ENCODE data around the gene LACRT. TPM values are rescaled to one million over a fixed set of nuclear protein-coding genes. Genes with fewer than 3 reads are reported as not detected.

The LACRT gene
- polyA plus RNA-seq, 1 donor (not counting 4 experiments of a cell fraction or from before 2014, with no cell fraction given) = not detected

GRCh38 chr12:54612225-54612750 lies 22.4 kb downstream of the LACRT start:
- H3K27me3 ChIP-seq (ENCODE audit: control insufficient read depth, extremely low read depth, insufficient read depth, low read length) = peaks cover 15% of the 10 kb centered on the region
- H3K27ac ChIP-seq (ENCODE audit: control insufficient read depth, insufficient read depth, low read length) = no peak overlapping the region
- dilution Hi-C loops (cut with MboI; ENCODE audit: extremely low pct_ligation_motif_present, low sequenced_read_pairs) = no loop called here
- no peak overlapping the region for H3K4me3 ChIP-seq (ENCODE audit: control insufficient read depth in 2 of 3, extremely low read depth in 1 of 3, insufficient read depth in 2 of 3, low read depth in 1 of 3, low read length in 3 of 3)
- no peak overlapping the region for H2AFZ ChIP-seq (ENCODE audit: control insufficient read depth, low read length)
- no peaks in the 10 kb centered on the region for H3K9me3 ChIP-seq (ENCODE audit: control insufficient read depth, low read depth, low read length)
- no peaks in the 10 kb centered on the region for H3K36me3 ChIP-seq (ENCODE audit: control insufficient read depth in 2 of 2, extremely low read depth in 1 of 2, insufficient read depth in 2 of 2, low read length in 2 of 2)
- H3K9me1 ChIP-seq (ENCODE audit: control insufficient read depth, extremely low read depth, insufficient read depth, low read length) = no peaks in the 10 kb centered on the region
- H3K4me2 ChIP-seq (ENCODE audit: control insufficient read depth, extremely low read depth, insufficient read depth, low read depth, low read length) = no peak overlapping the region
- FAIRE-seq (no peak), DNase-seq (ENCODE audit: low read depth, low spot score) (no peak)
- no peaks in the 10 kb centered on the region for H3K79me2 ChIP-seq (ENCODE audit: control insufficient read depth, insufficient read depth, low read length)
- no peak for TF ChIP-seq EZH2 (IDR thresholded peaks at IDR 0.05; ENCODE audit: low read length)
- TF ChIP-seq, protein P1, sequence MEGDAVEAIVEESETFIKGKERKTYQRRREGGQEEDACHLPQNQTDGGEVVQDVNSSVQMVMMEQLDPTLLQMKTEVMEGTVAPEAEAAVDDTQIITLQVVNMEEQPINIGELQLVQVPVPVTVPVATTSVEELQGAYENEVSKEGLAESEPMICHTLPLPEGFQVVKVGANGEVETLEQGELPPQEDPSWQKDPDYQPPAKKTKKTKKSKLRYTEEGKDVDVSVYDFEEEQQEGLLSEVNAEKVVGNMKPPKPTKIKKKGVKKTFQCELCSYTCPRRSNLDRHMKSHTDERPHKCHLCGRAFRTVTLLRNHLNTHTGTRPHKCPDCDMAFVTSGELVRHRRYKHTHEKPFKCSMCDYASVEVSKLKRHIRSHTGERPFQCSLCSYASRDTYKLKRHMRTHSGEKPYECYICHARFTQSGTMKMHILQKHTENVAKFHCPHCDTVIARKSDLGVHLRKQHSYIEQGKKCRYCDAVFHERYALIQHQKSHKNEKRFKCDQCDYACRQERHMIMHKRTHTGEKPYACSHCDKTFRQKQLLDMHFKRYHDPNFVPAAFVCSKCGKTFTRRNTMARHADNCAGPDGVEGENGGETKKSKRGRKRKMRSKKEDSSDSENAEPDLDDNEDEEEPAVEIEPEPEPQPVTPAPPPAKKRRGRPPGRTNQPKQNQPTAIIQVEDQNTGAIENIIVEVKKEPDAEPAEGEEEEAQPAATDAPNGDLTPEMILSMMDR (optimal IDR thresholded peaks at IDR 0.05 in 1 of 3, IDR thresholded peaks at IDR 0.05 in 1 of 3, conservative IDR thresholded peaks at IDR 0.05 in 1 of 3; ENCODE audit: extremely low read depth in 1 of 3, insufficient read depth in 2 of 3, low read length in 3 of 3) = no peak
- no peak overlapping the region for H3K9ac ChIP-seq (ENCODE audit: control insufficient read depth, extremely low read depth, insufficient read depth, low read length)
- no peaks in the 10 kb centered on the region for H4K20me1 ChIP-seq (ENCODE audit: control insufficient read depth, extremely low read depth, insufficient read depth, low read length)
- H3K4me1 ChIP-seq (ENCODE audit: control insufficient read depth, extremely low read depth, insufficient read depth, low read length) = no peaks in the 10 kb centered on the region

DNA sequence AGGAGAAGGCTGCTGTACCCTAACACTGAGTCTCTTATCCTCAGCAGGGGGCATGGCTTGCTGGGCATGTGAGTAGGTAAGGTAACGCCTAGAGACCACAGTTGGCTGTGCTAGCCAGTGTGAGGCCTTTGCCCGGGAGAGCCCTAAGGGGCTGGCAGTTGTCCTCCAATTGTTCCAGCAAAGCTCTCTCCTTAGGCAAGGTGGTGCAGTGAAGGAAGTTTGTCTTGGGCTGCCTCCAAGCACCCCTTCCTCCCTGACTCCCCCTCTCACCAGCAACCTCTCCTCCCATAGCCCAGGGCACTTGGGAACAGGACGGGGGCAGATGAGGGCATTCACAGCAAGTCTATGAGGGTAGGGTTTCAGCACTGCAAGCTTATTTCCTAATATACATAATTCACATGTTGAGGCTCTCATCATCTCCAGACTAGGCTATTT lies 23.0 kb downstream of the LACRT start:
- TF ChIP-seq, protein P1 (optimal IDR thresholded peaks at IDR 0.05 in 1 of 3, IDR thresholded peaks at IDR 0.05 in 1 of 3, conservative IDR thresholded peaks at IDR 0.05 in 1 of 3; ENCODE audit: extremely low read depth in 1 of 3, insufficient read depth in 2 of 3, low read length in 3 of 3) = no peak
- no peak for TF ChIP-seq EZH2 (IDR thresholded peaks at IDR 0.05; ENCODE audit: low read length)
- Histone ChIP-seq H3K27ac (ENCODE audit: control insufficient read depth, insufficient read depth, low read length) (no peak overlapping the region), H3K4me1 (ENCODE audit: control insufficient read depth, extremely low read depth, insufficient read depth, low read length) (no peaks in the 10 kb centered on the region), H3K27me3 (ENCODE audit: control insufficient read depth, extremely low read depth, insufficient read depth, low read length) (peaks cover 15% of the 10 kb centered on the region), H3K9me1 (ENCODE audit: control insufficient read depth, extremely low read depth, insufficient read depth, low read length) (no peaks in the 10 kb centered on the region), H3K9ac (ENCODE audit: control insufficient read depth, extremely low read depth, insufficient read depth, low read length) (no peak overlapping the region), H2AFZ (ENCODE audit: control insufficient read depth, low read length) (no peak overlapping the region), H3K4me2 (ENCODE audit: control insufficient read depth, extremely low read depth, insufficient read depth, low read depth, low read length) (no peak overlapping the region), H4K20me1 (ENCODE audit: control insufficient read depth, extremely low read depth, insufficient read depth, low read length) (no peaks in the 10 kb centered on the region), H3K36me3 (ENCODE audit: control insufficient read depth in 2 of 2, extremely low read depth in 1 of 2, insufficient read depth in 2 of 2, low read length in 2 of 2) (no peaks in the 10 kb centered on the region), H3K9me3 (ENCODE audit: control insufficient read depth, low read depth, low read length) (no peaks in the 10 kb centered on the region), H3K4me3 (ENCODE audit: control insufficient read depth in 2 of 3, extremely low read depth in 1 of 3, insufficient read depth in 2 of 3, low read depth in 1 of 3, low read length in 3 of 3) (no peak overlapping the region), H3K79me2 (ENCODE audit: control insufficient read depth, insufficient read depth, low read length) (no peaks in the 10 kb centered on the region)
- FAIRE-seq = no peak
- DNase-seq (ENCODE audit: low read depth, low spot score) = no peak
- dilution Hi-C loops (cut with MboI; ENCODE audit: extremely low pct_ligation_motif_present, low sequenced_read_pairs) = no loop called here

All from keratinocyte (primary cell).